Activated CD8-positive, alpha-beta memory T cell treated with anti-CD3 and anti-CD28 coated beads, Interleukin-2, amount 50 U/mL, for 1 hour (primary cell): ENCODE results near the gene OLFML2B.

Experiments used
- DNase-seq: peaks from one replicate; pipeline ENCODE4 v3.0.0-alpha.2; 2020; ENCODE audit errors: extremely low read depth

Gene OLFML2B

GRCh38 chr1:162006081-162006480 is 17.6 kb downstream of the OLFML2B start:
- no peak for DNase-seq

GRCh38 chr1:162004441-162004950 is 19.2 kb downstream of the OLFML2B start:
- DNase-seq: no peak

- DNase-seq: no peak
These were observed 19.8 kb downstream of the OLFML2B start for GRCh38 chr1:162003830-162004215.

- DNase-seq: no peak
These were observed 20.4 kb downstream of the OLFML2B start for GRCh38 chr1:162003061-162003829.

- DNase-seq: no peak
These were observed 23.6 kb downstream of the OLFML2B start for GRCh38 chr1:162000053-162000420.

GRCh38 chr1:161999301-162000052 is 24.2 kb downstream of the OLFML2B start:
- no peak for DNase-seq

- DNase-seq: no peak
These were observed 24.9 kb downstream of the OLFML2B start for GRCh38 chr1:161998811-161999210.

GRCh38 chr1:161997152-161997551 is 26.5 kb downstream of the OLFML2B start:
- no peak for DNase-seq

GRCh38 chr1:161994175-161994668 is 29.4 kb downstream of the OLFML2B start:
- DNase-seq: no peak

GRCh38 chr1:161993576-161993975 is 30.1 kb downstream of the OLFML2B start:
- no peak for DNase-seq

- DNase-seq: no peak
These were observed 33.9 kb downstream of the OLFML2B start for GRCh38 chr1:161989786-161990185.

- no peak for DNase-seq
These were observed 34.6 kb downstream of the OLFML2B start for GRCh38 chr1:161989108-161989507.

- no peak for DNase-seq
These were observed 35.3 kb downstream of the OLFML2B start for GRCh38 chr1:161988413-161988812.

GRCh38 chr1:161987872-161988271 is 35.8 kb downstream of the OLFML2B start:
- DNase-seq: no peak

GRCh38 chr1:161987303-161987702 is 36.4 kb downstream of the OLFML2B start:
- no peak for DNase-seq

- DNase-seq: no peak
These were observed 37.3 kb downstream of the OLFML2B start for GRCh38 chr1:161986328-161986727.

- DNase-seq: no peak
These were observed 38.3 kb downstream of the OLFML2B start for GRCh38 chr1:161985301-161985822.

GRCh38 chr1:161983725-161984124 is 39.9 kb downstream of the OLFML2B start:
- no peak for DNase-seq

- no peak for DNase-seq
These were observed 40.8 kb downstream of the OLFML2B start for GRCh38 chr1:161982917-161983316.

GRCh38 chr1:161982507-161982895 is 41.2 kb downstream of the OLFML2B start:
- no peak for DNase-seq

- no peak for DNase-seq
These were observed 41.7 kb downstream of the OLFML2B start for GRCh38 chr1:161981735-161982506.

GRCh38 chr1:161981126-161981525 is 42.5 kb downstream of the OLFML2B start:
- DNase-seq: no peak
